Upper lobe of right lung (tissue), 1 donor: ENCODE results near the gene DGKH. TPM values are rescaled to one million over a fixed set of nuclear protein-coding genes. Genes with fewer than 3 reads are reported as not detected.

ENCODE experiments used
- ATAC-seq: fragments of 200-7000 bp; cut with Tn5 transposase; one replicate; pipeline ENCODE4 v1.9.1; 2020; ENCODE audit warnings: mild to moderate bottlenecking, moderate library complexity
- DNase-seq: peaks from one replicate; pipeline ENCODE4 v3.0.0-alpha.2; 2020
- H3K27ac ChIP-seq: fragments of 200-600 bp; one replicate; pipeline ENCODE4 v1.8.0; 2022
- H3K27me3 ChIP-seq: fragments of 200-600 bp; one replicate; pipeline ENCODE4 v1.8.0; 2022; ENCODE audit warnings: mild to moderate bottlenecking
- H3K36me3 ChIP-seq: fragments of 200-600 bp; one replicate; pipeline ENCODE4 v1.8.0; 2022
- H3K4me1 ChIP-seq: fragments of 200-600 bp; one replicate; pipeline ENCODE4 v1.8.0; 2022
- H3K4me3 ChIP-seq: fragments of 200-600 bp; one replicate; pipeline ENCODE4 v1.8.0; 2022; ENCODE audit warnings: mild to moderate bottlenecking
- H3K9me3 ChIP-seq: fragments of 200-600 bp; one replicate; pipeline ENCODE4 v1.8.0; 2022
- CTCF ChIP-seq: fragments of 200-600 bp; IDR thresholded peaks from one replicate; pipeline ENCODE4 v1.8.0; 2022; ENCODE audit warnings: antibody characterized with exemption
- intact Hi-C: fragments of 100-400 bp; cut with DNase I; formaldehyde crosslinking; loops from one replicate; pipeline ENCODE4 v1.11.0; 2022
- total RNA-seq: library from RNA; stranded (reverse); fragmentation: NEBNext Ultra II Directional; extraction: Animal tissue kit (Norgen Biotek cat#: 25700); gene quantifications from one replicate; pipeline ENCODE4 v1.2.1, GENCODE V29; 2021
- donor health status: DM: no; HTN: yes; CAD: no; lungs with severe emphysema.

The DGKH gene
- total RNA-seq, 1 donor from 2014 or later: 21.3 TPM

- Histone ChIP-seq H3K9me3 (no peaks in the 10 kb centered on the region), H3K27me3 (no peaks in the 10 kb centered on the region), H3K27ac (no peak overlapping the region), H3K4me3 (no peak overlapping the region), H3K36me3 (no peaks in the 10 kb centered on the region), H3K4me1 (no peaks in the 10 kb centered on the region)
- intact Hi-C loops: no loop called here
- DNase-seq (no peak), ATAC-seq (no peak)
- TF ChIP-seq CTCF: no peak
Observed at GRCh38 chr13:42246541-42246940, 198.1 kb downstream of the DGKH start.

- Histone ChIP-seq H3K27me3 (no peaks in the 10 kb centered on the region), H3K9me3 (no peaks in the 10 kb centered on the region), H3K4me3 (no peak overlapping the region), H3K27ac (no peak overlapping the region), H3K36me3 (no peaks in the 10 kb centered on the region), H3K4me1 (no peaks in the 10 kb centered on the region)
- TF ChIP-seq CTCF: no peak
- DNase-seq (no peak), ATAC-seq (no peak)
- intact Hi-C loops: no loop called here
Observed at GRCh38 chr13:42247883-42248282, 199.4 kb downstream of the DGKH start.

- DNase-seq (no peak), ATAC-seq (no peak)
- no peak overlapping the region for H3K4me3 ChIP-seq
Observed at GRCh38 chr13:42255886-42256285, 207.4 kb downstream of the DGKH start.

GRCh38 chr13:42258747-42259146 is 210.3 kb downstream of the DGKH start:
- intact Hi-C loops: no loop called here

More at GRCh38 chr13:42255886-42256285, 207.4 kb downstream of the DGKH start:
- no peaks in the 10 kb centered on the region for H3K27me3 ChIP-seq
- H3K36me3 ChIP-seq: no peaks in the 10 kb centered on the region
- TF ChIP-seq CTCF: no peak
- no peak overlapping the region for H3K27ac ChIP-seq
- H3K4me1 ChIP-seq: no peaks in the 10 kb centered on the region
- intact Hi-C loops: no loop called here
- H3K9me3 ChIP-seq: no peaks in the 10 kb centered on the region

GRCh38 chr13:42259515-42259914 is 211.1 kb downstream of the DGKH start:
- TF ChIP-seq CTCF: no peak
- Histone ChIP-seq H3K9me3 (no peaks in the 10 kb centered on the region), H3K4me1 (no peaks in the 10 kb centered on the region), H3K36me3 (no peaks in the 10 kb centered on the region), H3K27ac (no peak overlapping the region), H3K4me3 (no peak overlapping the region), H3K27me3 (no peaks in the 10 kb centered on the region)
- intact Hi-C loops: no loop called here
- no peak for ATAC-seq
- no peak for DNase-seq

More at GRCh38 chr13:42258747-42259146, 210.3 kb downstream of the DGKH start:
- H3K4me1 ChIP-seq: no peaks in the 10 kb centered on the region
- no peak for ATAC-seq
- H3K27ac ChIP-seq: no peak overlapping the region
- no peaks in the 10 kb centered on the region for H3K9me3 ChIP-seq
- no peak for TF ChIP-seq CTCF
- no peaks in the 10 kb centered on the region for H3K27me3 ChIP-seq
- DNase-seq: no peak
- no peaks in the 10 kb centered on the region for H3K36me3 ChIP-seq
- H3K4me3 ChIP-seq: no peak overlapping the region
